Activated naive CD4-positive, alpha-beta T cell treated with anti-CD3 and anti-CD28 coated beads, Interleukin-2, amount 50 U/mL, for 16 hours (primary cell): ENCODE data around the gene TSPAN18.

Source experiments
- DNase-seq: peaks from one replicate; pipeline ENCODE4 v3.0.0-alpha.2; 2020

Gene TSPAN18

DNA sequence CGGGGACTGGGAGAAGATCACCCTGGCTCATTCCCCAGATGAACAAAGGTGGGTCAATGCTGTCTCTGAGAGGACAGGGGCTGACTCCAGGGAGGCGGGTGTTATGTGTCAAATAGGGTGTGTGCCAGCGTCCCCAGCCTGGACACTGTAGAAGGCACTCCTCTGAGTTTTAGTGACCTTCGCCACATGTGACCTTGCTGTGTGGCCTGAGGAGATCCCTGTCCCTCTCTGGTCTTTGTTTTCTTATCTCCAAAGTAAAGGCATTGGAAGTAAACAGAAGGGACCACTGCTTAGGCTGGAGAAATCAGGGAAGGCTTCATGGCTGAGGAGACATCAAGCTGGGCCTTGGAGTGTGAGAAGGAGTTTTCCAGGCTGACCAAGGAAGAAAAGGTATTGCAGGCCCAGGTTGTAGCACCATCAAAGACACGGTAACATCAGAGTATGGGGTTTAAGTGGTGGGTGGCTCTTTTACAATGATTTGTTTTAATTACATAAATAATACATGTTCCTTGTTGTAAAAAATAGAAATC is 149.5 kb downstream of the TSPAN18 start:
- no peak for DNase-seq

DNA sequence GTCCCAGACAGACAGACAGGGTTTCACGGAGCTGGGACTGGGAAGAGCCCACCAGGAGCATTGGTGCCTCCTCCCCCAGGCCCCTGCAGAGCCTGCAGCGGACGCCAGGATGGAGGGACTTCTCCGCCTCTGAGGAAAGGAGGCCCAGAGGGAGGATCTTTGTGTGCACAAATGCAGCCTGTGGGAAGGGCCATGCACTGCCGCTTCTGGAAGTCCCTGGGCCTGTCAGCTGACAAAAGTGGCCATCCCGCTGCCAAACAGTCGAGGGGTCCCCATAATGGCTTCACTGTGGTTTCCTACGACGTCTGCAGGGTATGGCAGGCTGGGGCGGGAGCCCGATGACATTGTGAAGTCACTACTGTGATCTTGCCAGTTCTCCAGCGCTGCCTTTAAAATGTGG is 150.1 kb downstream of the TSPAN18 start:
- DNase-seq = no peak

DNA sequence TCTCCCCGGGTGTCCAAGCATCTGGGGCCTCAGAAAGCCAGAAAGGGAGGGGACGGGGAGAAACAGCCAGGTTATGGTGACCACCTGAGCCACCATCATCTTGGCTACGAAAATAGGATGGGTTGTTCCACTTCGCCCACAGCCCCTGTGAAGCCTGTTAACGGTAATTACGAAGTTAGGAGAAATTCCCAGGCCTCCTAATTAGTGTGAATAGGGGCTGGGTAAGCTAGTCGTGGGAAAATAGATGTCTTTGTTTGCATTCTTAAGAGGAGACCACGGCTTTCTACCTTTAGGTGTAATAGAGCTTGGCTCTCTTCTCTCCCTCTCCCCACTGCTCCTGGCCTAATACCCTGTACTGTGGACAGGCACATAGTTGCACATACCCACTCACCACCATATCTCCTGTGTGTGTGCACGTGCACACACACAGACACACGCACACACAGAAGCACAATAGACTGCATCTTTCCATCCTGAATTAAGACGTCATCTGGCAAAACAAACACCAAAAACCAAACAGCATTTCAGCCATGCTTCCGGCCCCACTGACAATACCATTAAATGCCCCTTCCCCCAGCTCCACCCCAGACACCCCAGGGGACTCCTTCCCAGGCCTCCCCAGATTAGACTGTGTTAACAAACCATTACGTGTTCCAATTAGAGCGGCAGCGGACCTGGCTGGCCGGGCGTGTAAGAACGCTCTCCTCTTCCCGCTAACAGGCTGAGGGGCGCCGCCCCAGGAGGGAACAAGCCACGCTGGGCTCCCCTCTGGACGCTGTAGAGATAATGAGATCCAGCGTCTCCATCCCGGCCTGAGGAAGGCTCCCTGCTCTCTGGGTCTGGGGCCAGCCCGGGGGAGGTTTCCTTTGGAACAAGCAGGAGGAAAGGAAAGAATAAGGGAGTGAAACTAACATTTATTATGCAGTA is 151.1 kb downstream of the TSPAN18 start:
- no peak for DNase-seq

DNA sequence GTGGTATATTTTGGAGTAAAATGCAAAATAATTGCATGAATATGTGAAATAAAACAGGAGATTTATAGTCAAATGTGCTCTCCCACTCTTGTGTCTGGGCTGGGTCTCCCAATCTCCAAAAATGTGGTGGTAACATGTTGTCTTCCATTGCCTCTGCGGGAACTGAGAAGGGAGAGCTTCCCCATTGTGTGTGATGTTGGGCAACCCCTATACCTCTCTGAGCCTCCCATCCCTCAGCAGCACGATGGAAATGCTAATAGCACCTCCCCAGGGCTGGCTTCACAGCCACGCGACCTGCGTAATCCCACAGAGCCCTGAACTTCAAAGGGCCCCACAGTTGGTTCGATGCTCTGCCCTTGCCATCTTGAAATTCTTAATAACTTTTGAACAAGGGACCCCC is 151.9 kb downstream of the TSPAN18 start:
- no peak for DNase-seq

DNA sequence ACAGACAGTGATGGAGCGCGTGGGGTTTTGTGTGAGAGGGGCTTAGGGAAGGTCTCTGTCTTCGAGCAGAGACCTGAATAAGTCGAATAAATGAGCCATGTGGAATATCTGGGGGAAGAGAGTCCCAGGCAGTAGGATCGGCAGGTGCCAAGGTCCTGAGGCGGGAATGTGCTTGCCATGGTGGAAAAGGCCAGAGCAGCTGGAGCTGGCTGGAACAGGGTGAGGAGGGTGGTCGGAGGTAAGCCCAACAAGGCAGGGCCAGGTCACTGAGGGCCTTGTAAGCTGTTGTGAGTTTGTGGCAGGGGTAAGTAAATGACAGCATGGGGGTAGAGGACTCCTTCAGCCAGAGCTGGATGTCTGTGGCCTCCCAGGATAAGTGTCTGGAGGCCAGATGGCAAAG is 152.7 kb downstream of the TSPAN18 start:
- no peak for DNase-seq

DNA sequence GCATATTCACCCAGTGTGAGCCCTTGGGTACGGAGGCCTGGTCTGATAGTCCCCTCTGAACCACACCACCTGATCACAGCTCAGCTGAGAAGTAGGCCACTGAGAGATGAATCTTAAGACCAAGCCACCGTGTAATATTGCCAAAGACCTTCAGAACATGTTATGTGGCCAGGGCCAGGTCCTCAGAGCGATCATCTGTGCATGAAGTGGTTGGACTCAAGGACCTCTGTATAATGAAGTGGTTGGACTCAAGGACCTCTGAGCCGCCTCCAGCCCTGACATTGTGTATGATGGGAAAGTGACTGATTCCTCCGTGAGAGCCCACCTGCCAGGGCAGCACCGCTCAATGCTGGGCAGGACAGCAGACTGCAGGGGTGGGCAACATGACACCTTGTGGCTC is 153.7 kb downstream of the TSPAN18 start:
- DNase-seq = no peak

DNA sequence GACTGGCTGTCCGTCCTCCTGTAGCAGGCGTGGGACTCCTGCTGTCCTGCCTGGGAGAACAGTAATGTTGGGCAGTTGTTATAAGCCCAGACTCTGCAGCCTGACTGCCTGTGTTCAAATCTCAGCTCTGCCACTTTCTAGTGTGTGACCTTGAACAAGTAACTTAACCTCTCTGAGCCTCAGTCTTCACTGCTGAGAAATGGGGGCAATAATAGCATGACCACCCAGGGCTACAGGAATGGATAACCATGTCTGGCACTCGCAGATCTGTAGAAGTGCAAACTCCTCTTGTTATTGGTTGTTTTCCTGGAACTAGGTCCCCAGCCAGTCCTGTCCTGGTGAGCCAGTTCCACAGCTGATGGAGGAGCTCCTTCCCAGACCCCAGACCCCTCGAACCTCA is 154.2 kb downstream of the TSPAN18 start:
- DNase-seq = no peak

DNA sequence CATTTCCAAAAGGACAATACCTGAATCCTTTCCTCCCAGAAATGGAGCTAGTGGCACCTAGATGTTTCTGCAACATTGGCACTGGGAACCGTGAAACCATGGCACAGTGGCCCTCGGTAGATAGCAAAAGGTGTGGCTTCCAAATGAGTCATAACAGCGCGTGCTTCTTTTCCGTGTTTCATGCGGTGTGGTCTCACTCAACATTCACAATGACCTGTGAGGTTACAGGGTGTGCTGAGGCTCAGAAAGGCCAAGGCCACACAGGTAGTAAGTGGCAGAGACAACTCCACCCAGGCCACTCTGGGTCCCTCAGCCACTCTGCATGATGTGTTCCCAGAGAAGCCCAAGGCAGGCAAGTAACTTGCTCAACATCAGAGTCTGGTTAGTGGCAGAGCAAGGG is 156.5 kb downstream of the TSPAN18 start:
- DNase-seq = no peak

DNA sequence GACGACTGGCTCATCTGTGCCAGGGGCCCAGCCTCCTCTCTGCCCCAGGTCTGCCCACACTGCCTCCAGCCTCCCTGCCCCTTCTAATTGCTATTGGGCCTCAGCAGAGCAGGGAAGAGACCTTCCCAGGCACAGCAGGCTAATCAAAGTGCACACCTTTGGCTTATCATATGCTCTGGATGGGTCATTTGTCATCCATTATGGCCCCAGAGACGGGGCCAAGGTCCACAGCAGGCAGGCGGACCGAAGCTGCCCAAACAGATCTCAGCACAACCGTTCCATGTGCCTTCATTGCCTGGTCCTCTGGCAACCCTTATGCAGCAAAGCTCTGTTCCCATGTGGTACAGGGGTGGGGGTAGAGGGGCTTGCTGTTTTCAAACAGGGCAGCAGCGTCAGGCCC is 157.3 kb downstream of the TSPAN18 start:
- no peak for DNase-seq

DNA sequence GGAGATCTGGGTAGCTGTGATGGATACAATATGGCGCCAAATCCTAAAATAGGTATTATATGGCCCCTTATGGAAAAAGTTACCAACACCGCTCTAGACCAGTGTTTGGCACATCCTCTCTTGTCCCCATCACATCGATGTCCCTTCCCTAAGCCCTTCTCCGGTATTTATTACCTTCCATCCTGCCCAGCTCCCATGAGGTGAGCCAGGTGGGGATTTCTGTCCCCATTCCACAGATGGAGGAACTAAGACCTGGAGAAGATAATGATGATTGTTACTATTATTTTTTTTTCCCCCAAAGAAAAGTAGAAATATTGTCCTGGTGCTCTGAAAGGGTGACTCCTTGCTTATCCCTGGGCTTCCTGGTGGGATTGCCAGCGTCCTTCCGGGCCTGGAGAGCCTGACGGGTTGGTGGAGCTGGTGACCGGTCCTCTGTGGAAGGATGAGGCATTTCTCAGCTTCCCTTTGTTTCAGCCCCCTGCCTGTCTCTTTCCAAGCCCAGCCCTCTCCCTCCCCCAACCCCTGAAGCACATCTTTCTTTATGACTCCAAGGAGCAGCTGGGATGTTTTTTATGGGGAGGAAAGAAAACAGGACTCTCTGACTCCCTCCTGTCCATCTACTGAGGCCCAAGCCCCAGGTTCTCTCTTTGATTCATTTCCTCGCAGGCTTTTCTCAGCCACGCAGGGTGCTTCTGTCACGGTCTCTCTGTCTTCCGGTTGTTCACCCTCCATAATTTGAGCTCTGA is 158.5 kb downstream of the TSPAN18 start:
- no peak for DNase-seq

DNA sequence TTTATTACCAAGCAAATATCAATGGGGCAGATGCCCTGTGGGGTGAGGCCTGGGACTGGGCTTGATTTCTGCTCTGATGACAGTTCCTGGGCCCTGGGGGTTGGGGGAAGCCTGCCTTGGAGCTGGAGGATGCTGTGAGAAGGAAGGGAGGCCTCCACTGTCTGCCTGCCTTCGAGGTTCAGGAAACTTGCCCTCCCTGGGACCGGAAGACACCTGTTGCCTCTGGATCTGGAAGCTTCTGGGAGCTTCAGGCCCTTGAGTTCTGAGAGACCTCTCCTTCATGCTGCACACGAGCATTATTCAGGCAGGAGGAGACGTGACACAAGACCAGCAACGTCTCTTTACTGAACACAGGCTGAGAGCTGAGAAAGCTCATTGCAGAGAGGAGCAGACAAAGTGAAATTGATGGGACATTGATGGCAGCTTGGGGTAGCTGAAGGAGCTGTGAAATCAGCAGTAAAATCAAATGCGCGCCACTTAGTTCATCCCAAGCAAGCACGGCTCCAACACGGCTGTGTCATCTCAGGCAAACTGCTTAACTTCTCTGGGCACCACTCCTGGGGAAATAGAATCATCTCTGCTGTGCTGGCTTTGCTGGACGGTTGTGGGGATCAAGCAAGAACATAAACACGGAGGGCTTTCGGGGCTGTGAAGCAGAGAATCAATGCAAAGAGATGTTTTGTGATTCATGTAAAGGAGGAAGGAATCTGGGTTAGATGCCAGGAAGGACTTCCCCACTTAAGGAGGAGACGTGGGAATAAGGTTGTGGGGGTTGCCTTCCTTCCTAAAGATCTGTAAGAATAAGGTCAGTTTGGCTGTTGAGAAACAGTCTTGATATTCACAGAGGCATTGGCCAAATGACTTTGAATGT is 159.4 kb downstream of the TSPAN18 start:
- DNase-seq = no peak

DNA sequence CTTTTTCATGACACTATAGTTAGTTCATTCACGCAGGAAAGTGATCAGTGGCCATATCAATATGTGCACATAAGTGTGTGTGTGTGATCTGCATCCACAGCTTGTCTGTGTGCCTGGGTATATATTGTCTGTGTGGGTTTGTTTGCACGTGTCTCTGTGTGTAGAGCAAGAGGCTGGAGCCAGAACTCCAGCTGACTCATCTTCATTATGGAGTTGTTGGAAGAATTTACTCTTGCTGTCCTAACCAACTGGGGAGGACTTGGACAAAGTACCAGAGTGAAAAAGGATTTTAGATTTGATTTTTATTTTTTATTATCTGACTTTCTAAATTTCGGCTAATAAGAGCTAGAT is 160.0 kb downstream of the TSPAN18 start:
- no peak for DNase-seq

DNA sequence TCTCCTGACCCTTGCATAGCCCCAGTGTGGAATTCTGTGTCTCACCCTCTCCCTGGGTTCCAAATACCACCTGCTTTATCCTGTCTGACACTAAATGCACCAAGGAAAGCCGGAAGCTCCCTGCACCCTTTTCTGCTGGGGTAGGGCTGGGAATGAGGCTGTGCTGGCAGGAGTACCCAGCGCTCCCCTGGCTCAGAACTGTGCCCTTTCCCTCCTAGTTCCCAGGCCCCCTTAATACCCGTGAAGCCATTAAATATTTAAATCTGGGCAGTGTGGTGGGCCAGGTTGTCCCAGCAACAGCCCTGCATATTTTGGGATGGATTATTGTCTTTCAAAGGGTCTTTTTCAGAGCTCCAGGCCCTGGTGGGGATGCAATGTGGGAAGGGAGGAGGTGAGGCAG is 160.9 kb downstream of the TSPAN18 start:
- no peak for DNase-seq

DNA sequence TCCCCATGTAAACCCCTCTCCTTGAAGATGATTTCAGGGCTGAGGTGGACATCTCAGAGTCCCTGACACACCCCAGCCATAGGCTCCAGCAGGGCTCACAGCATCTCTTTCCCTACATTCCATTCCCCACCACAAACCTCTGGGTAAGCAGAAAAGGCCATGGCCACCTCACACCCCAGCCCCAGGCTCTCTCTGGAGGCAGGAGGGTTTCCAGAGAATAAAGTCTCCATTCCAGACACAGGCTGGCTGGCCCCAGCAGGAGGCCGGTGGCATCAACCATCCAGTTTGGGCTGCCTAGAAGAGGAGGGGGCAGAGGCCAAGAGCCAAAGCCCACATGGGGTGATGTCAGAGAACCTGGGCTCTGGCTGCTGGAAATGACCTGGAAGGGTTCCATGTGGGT is 162.5 kb downstream of the TSPAN18 start:
- no peak for DNase-seq

DNA sequence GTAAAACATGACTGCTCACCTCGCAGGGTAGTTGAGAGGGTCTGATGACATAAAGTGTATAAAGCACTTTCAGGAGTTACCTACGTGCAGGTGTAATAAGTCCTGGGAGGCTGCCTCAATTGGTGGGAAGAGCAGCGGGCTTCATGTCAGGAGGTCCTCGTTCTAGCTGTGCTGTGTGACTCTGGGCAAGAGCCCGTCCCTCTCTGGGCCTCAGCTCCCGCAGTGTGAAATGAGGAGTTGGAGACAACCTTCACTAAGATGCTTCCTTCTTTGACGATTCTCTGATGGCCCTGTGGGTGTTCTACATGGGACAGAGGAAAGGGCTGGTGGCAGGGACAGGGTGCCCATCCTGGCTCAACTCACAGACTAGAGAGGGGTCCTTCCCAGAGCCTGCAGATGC is 166.1 kb downstream of the TSPAN18 start:
- DNase-seq = no peak

DNA sequence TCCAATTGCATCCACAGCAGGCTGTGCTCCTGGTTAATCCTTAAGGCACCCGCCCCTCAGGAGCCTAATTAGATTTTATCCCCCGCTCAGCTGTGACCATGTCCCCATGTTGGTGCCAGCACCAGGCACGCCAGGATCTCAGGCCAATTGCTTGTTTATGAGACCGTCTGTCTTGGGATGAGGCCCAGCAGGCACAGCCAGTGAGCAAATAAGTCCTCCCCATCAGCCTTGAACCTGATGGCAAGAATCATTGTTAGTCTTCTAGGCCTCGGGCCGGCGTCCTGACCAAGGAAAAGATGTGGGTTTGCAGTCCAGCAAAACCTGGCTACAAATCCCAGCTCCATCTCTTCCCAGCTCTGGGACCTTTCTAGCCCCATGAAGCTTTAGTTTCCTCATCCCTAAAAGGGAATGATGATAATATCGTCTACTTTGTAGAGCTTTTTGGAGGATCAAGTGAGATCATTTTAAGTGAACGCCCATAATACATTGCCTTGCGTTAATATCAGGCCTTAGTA is 166.6 kb downstream of the TSPAN18 start:
- no peak for DNase-seq

DNA sequence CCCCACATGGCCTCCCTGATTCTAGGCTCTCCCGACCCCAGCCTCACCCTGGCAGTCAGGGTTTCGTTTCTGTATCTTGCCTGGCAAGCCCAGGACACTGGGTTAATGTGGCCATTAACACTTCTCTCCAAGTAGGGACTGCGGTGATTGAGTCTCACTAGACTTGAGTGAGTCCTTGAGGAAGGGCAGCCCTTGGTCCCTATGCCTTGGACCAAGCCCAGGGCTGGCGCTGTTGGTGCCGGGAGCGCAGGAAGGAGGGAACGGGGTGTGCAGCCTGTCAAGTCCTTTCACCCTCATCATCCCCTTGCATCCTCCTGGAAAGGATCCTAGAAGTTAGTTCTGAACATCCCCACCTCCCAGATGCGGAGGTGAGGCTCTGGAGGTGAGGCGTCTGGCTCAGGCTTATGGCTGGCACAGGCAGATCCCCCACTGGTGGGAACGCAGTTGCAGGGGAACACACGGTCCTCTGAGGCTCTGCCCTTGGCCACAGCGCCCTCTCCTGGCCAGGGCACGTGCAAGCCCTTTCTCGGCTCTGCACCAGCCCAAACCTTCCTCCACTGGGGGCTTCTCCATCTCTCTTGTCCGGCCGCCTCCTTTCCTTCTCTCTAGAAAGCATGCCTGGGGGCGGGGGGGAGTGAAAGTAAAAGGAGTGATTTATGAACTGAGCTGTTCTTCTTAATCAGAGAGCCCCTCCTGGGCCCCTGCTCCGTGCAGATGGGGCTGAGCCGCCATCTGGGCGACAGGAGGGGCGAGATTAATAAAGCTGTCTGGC is 167.3 kb downstream of the TSPAN18 start:
- DNase-seq = peak; percentile 54

DNA sequence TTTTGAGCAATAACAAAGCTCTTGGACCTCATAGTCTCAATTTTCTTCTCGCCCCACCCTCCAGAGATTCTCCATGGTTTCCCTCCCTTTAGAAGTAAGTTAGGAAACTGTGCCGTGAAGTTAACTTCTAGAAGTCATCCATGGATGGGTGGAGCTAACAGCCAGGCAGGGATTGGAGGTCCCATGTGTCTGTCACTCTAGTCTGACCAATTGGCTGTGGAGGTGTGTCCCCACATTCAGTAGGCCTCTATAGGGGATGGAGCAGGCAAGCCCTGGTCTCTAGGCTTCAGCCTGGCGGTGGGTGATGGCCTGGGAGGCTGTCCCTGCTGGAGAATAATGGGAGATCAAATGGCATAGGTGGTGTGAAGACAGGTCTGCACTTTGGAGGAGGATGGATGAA is 173.2 kb downstream of the TSPAN18 start:
- DNase-seq = peak; percentile 25

DNA sequence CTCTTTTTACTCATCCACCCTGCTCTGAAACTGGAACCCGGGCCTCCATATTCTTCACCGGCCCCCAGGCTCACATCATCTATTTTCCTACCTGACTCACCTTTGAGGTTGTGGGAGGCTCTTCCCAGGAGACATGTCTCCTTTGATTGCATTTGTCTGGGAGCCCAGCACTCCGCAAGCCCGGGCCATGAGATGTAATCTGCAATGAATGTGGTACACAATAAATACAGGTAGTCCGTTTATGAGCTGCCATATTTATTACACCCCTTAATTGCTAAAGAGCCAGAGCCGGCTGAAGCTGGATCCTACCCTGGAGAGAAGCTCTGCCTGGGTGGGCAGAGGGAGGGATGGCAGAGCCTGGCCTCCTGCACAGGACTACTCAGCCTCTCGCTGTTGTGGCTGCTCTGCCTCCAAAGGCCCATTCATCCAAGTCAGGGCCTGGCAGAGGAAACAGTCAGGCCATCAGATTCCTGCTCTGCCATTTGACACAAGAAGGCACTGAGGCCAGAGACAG is 174.4 kb downstream of the TSPAN18 start:
- DNase-seq = no peak

DNA sequence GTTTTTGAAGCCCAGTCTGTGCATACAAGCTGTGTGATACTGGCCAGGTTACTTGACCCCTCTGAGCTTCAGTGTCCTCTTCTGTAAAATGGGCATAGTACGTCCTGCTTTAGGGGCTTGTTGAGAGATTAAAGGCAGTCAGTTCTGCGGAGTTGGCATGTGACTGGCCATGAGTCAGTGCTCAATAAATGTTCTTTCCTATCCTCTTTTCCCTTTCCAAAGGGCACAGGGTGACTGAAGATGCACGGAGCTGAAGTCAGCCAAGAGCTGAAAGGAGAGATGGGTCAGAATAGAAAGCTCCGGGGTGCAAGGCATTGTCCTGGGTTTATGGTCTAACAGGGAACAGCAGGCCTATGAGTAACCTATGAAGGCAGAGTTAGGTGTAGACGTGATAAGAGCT is 175.0 kb downstream of the TSPAN18 start:
- no peak for DNase-seq

DNA sequence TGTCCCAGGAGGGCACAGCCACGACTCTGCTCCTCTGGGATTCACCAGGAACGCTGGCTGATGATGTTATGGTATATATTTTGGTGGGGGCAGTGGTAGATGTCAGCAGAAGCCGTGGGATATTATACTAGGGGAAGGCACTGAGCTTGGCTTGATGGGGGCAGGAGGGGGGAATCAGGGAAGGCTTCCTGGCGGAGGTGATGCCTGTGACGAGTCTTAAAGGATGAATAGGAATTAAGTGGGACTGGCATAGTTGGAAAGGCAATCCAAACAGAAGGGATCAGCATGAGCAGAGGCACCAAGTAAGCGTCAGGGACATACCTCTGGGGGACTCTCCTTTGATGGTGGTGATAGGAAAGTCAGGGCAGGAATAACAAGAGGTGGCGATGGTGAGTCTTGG is 176.3 kb downstream of the TSPAN18 start:
- no peak for DNase-seq

DNA sequence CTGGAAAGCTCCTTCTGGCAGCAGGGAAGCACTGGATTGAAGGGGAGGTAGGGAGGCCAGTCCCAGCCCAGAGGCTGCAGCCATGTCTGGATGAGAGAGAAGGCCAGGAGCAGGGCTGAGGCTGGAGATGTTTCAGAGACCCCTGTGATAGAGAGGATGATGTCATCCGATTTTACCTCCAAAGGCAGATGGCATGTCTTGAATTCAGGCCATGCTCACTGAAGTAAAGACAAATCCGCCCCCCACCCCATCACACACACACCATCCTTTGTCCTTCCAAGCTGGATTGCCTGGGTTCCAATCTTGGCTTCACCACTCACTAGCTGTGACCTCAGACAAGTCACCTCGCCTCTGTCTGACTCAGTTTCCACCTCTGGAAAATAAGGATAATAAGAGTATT is 176.8 kb downstream of the TSPAN18 start:
- DNase-seq = no peak
